Astrocyte (in vitro differentiated cells and primary cell): Measurements from ENCODE around the gene SHISA9.

Experiments
- EZH2 ChIP-seq: IDR thresholded peaks from 2 replicates; pipeline ENCODE4 v1.6.1; 2012; ENCODE audit warnings: mild to moderate bottlenecking, low read length, inconsistent platforms; ENCODE audit not compliant: insufficient read depth
- TF ChIP-seq, protein P1 (sequence below): IDR thresholded peaks from 2 replicates; pipeline ENCODE4 v1.5.1; 2011; ENCODE audit warnings: low read depth, mild to moderate bottlenecking, inconsistent platforms, low read length, moderate library complexity; ENCODE audit not compliant: insufficient read depth

DNA sequence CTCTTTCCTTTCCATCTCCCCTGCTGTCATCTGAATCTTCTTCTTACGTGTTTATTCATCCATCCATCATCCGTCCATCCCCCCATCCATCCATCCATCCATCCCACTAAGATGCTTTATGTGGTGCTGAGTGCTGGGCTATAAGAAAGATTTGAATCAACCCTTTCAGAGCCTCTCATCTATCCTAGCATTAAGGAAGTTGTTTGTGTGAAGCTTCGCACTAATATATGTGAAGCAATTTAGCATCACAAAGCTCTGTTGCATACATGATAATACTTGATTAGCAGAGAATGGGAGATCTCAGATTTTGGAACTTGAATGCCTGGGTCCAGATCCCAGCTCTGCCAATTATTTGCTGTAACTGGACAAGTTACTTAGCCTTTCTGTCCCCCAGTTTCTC lies 255.7 kb downstream of the SHISA9 start:
- TF ChIP-seq, protein P1, sequence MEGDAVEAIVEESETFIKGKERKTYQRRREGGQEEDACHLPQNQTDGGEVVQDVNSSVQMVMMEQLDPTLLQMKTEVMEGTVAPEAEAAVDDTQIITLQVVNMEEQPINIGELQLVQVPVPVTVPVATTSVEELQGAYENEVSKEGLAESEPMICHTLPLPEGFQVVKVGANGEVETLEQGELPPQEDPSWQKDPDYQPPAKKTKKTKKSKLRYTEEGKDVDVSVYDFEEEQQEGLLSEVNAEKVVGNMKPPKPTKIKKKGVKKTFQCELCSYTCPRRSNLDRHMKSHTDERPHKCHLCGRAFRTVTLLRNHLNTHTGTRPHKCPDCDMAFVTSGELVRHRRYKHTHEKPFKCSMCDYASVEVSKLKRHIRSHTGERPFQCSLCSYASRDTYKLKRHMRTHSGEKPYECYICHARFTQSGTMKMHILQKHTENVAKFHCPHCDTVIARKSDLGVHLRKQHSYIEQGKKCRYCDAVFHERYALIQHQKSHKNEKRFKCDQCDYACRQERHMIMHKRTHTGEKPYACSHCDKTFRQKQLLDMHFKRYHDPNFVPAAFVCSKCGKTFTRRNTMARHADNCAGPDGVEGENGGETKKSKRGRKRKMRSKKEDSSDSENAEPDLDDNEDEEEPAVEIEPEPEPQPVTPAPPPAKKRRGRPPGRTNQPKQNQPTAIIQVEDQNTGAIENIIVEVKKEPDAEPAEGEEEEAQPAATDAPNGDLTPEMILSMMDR = no peak
- TF ChIP-seq EZH2 = no peak
